Prostate gland (tissue), 2 donors: Measurements from ENCODE around the gene WDR59. TPM values are rescaled to one million over a fixed set of nuclear protein-coding genes. Genes with fewer than 3 reads are reported as not detected.

Source experiments
- DNase-seq: peaks from one replicate; pipeline ENCODE4 v3.0.0-alpha.2; 2019; ENCODE audit warnings: low spot score
- H3K27ac ChIP-seq, 2 donors: fragments of 200-600 bp; sonication (generic); 2 replicates each; pipeline ENCODE4 v1.5.1; 2017 to 2019
- H3K27me3 ChIP-seq: fragments of 200-600 bp; sonication (generic); replicated peaks from 2 replicates; pipeline ENCODE4 v1.5.1; 2019; ENCODE audit not compliant: insufficient read depth
- H3K36me3 ChIP-seq, 2 donors: fragments of 200-600 bp; sonication (generic); 1 replicate in 1 of 2; 2 replicates in 1 of 2; pipeline versions ENCODE4 v1.5.1 to v1.8.1; 2017 to 2019
- H3K4me1 ChIP-seq: fragments of 200-600 bp; sonication (generic); replicated peaks from 2 replicates; pipeline ENCODE4 v1.5.1; 2019
- H3K4me3 ChIP-seq, 2 donors: fragments of 200-600 bp; sonication (generic); 2 replicates each; pipeline ENCODE4 v1.5.1; 2017 to 2019
- H3K9me3 ChIP-seq: fragments of 200-600 bp; sonication (generic); 2 replicates; pipeline ENCODE4 v1.5.1; 2017
- POLR2A ChIP-seq: fragments of 450-650 bp; IDR thresholded peaks from one replicate; pipeline ENCODE4 v1.6.1; 2016; ENCODE audit warnings: antibody characterized with exemption, mild to moderate bottlenecking
- POLR2AphosphoS5 ChIP-seq: sonication (generic); formaldehyde crosslinking; IDR thresholded peaks from one replicate; pipeline ENCODE4 v1.6.1; 2017; ENCODE audit warnings: antibody characterized with exemption
- WGBS: methylation state at CpG from one replicate; pipeline ENCODE4 v1.1.5; 2018; 5-methylcytosine and 5-hydroxymethylcytosine counted together
- intact Hi-C: fragments of 100-400 bp; cut with DNase I; formaldehyde crosslinking; loops from one replicate; pipeline ENCODE4 v1.14.2; 2022
- total RNA-seq, 2 donors: library from RNA; depleted of rRNA; stranded (reverse); fragments of >200 nt; gene quantifications; one replicate each; pipeline ENCODE4 v1.1.0, GENCODE V29; 2016
- TF ChIP-seq, protein P1 (sequence below), 4 experiments: fragments of 200-600 bp in 2 of 4; fragments of 450-650 bp in 2 of 4; sonication (generic) in 2 of 4; IDR thresholded peaks; 1 replicate in 3 of 4; 2 replicates in 1 of 4; pipeline ENCODE4 v1.5.1; 2016 to 2019; ENCODE audit warnings: antibody characterized with exemption in 4 of 4, mild to moderate bottlenecking in 2 of 4, moderate library complexity in 2 of 4

The WDR59 gene, protein sequence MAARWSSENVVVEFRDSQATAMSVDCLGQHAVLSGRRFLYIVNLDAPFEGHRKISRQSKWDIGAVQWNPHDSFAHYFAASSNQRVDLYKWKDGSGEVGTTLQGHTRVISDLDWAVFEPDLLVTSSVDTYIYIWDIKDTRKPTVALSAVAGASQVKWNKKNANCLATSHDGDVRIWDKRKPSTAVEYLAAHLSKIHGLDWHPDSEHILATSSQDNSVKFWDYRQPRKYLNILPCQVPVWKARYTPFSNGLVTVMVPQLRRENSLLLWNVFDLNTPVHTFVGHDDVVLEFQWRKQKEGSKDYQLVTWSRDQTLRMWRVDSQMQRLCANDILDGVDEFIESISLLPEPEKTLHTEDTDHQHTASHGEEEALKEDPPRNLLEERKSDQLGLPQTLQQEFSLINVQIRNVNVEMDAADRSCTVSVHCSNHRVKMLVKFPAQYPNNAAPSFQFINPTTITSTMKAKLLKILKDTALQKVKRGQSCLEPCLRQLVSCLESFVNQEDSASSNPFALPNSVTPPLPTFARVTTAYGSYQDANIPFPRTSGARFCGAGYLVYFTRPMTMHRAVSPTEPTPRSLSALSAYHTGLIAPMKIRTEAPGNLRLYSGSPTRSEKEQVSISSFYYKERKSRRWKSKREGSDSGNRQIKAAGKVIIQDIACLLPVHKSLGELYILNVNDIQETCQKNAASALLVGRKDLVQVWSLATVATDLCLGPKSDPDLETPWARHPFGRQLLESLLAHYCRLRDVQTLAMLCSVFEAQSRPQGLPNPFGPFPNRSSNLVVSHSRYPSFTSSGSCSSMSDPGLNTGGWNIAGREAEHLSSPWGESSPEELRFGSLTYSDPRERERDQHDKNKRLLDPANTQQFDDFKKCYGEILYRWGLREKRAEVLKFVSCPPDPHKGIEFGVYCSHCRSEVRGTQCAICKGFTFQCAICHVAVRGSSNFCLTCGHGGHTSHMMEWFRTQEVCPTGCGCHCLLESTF
- 10 to 100 TPM; 38.5 to 62.6 TPM for total RNA-seq

DNA sequence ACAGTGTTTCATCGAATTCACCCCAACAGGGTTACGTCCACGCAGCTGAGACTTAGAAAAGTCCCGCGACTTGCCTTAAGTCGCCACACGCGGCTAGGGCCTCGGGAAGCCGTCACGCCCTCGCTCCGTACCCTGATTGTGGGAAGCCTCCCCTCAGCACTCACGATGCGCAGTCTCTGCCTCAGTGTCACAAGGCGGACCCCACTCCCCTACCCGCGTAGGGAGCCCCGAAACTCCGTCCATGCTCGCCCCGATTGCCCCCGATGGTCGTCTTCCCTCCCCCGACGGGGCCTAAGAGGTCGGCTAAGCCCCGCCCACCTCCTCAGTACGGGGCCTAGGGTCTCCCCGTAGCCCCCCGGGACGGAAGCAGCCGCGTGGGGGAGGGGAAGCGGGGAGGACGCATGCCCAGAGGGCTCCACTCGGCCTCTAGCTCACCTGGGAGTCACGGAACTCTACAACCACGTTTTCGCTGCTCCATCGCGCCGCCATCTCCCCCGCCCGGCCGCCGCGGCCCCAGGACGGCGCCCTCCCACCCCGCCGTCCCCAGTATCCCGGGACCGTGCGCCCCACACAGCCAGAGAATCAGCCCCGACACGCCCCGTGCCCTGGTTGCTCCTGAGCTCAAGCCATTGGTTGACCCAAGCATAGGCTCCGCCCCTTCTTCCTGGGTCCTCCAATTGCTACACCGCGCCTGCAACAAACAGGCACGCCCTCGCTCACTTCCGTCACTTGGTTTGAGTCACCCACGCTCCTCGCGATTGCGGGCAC is at the start of gene WDR59:
WDR59 (minus strand) TSS at position 595 of the 768 bp plus-strand sequence; CDS start at position 489, 106 bp downstream.
- under 1% methylated on average over 68 of the region's 68 CpGs for WGBS
- H3K4me1 ChIP-seq = no peaks in the 10 kb centered on the region
- no peaks in the 10 kb centered on the region for H3K9me3 ChIP-seq
- H3K27ac ChIP-seq = peak within 1 kb of the TSS; percentile 81
- intact Hi-C loops = no loop called here
- H3K4me3 ChIP-seq = peak within 1 kb of the TSS; percentile 94 to 96
- TF ChIP-seq POLR2A (peak; percentile 71), POLR2AphosphoS5 (peak; percentile 93)
- TF ChIP-seq, protein P1, sequence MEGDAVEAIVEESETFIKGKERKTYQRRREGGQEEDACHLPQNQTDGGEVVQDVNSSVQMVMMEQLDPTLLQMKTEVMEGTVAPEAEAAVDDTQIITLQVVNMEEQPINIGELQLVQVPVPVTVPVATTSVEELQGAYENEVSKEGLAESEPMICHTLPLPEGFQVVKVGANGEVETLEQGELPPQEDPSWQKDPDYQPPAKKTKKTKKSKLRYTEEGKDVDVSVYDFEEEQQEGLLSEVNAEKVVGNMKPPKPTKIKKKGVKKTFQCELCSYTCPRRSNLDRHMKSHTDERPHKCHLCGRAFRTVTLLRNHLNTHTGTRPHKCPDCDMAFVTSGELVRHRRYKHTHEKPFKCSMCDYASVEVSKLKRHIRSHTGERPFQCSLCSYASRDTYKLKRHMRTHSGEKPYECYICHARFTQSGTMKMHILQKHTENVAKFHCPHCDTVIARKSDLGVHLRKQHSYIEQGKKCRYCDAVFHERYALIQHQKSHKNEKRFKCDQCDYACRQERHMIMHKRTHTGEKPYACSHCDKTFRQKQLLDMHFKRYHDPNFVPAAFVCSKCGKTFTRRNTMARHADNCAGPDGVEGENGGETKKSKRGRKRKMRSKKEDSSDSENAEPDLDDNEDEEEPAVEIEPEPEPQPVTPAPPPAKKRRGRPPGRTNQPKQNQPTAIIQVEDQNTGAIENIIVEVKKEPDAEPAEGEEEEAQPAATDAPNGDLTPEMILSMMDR (IDR thresholded peaks at IDR 0.05) = no peak
- no peaks in the 10 kb centered on the region for H3K36me3 ChIP-seq
- H3K27me3 ChIP-seq = no peaks in the 10 kb centered on the region
- DNase-seq = peak; percentile 100

DNA sequence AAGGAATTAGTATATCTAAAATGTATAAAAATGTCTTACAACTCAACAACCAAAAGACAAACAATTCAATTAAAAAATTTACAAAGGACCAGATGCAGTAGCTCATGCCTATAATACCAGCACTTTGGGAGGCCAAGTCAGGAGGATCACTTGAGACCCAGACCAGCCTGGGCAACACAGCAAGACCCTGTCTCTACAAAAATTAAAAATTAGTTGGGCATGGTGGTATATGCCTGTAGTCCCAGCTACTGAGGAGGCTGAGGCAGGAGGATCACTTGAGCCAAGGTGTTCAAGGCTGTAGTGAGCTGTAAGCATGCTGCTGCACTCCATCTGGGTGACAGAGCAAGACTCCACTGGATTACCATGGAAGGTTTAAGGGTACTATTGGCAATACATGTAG is 47.7 kb upstream of the WDR59 start:
- no peak for DNase-seq

DNA sequence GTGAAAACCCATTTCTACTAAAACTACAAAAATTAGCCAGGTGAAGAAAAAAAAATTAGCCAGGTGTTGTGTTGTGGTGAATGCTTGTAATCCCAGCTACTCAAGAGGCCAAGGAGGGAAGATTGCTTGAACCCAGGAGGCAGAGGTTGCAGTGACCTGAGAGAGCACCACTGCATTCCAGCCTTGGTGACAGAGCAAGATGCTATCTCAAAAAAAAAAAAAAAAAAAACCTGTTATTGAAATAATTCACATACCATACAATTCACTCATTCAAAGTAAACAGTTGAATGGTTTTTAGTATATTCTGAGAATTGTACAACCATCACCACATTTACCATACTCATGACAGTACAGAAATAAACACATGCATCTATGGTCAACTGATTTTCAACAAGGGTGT is 44.9 kb upstream of the WDR59 start:
- TF ChIP-seq POLR2AphosphoS5 = no peak
- no peak for TF ChIP-seq POLR2A
- TF ChIP-seq, protein P1 (IDR thresholded peaks at IDR 0.05) = no peak
- Histone ChIP-seq H3K27ac (no peak overlapping the region), H3K27me3 (no peaks in the 10 kb centered on the region), H3K36me3 (no peaks in the 10 kb centered on the region), H3K4me1 (no peaks in the 10 kb centered on the region), H3K4me3 (no peak overlapping the region), H3K9me3 (no peaks in the 10 kb centered on the region)
- intact Hi-C loops = no loop called here
- DNase-seq = no peak

More for the DNA sequence above, 47.7 kb upstream of the WDR59 start:
- intact Hi-C loops = no loop called here
- no peak for TF ChIP-seq POLR2AphosphoS5
- TF ChIP-seq, protein P1 (IDR thresholded peaks at IDR 0.05) = no peak
- TF ChIP-seq POLR2A = no peak
- Histone ChIP-seq H3K4me3 (no peak overlapping the region), H3K27ac (no peak overlapping the region), H3K36me3 (no peaks in the 10 kb centered on the region), H3K4me1 (no peaks in the 10 kb centered on the region), H3K9me3 (no peaks in the 10 kb centered on the region), H3K27me3 (no peaks in the 10 kb centered on the region)

DNA sequence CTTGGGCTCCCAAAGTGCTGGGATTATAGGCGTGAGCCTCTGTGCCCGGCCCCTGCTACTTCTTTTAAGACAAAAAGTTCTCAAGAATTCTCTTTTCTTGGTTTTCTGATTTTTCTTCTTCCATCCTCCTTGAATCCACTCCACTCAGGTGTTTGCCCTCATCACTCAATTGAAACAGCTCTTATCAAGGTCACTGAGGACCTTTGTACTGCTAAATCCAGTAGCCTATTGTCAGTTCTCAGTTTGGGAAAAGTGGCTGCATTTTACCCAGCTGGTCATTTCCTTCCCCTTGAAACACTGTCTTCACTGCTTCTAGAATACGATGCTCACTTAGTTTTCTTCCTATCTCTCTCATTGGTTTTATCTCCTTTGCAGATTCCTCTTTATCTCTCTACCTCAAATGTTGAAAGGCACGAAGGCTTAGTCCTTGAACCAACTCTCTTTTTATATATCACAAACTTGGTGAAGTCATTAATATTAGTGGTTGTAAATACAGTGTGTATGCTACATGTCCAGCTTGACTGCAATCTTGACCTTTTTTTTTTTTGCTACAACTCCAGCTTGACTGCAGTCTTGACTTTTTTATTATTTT is 43.7 kb upstream of the WDR59 start:
- intact Hi-C loops = no loop called here
- WGBS = 93% methylated on average over 4 of the region's 4 CpGs
- no peak overlapping the region for H3K27ac ChIP-seq

More for the DNA sequence above, 43.7 kb upstream of the WDR59 start:
- no peak overlapping the region for H3K4me3 ChIP-seq
- H3K4me1 ChIP-seq = no peaks in the 10 kb centered on the region
- no peaks in the 10 kb centered on the region for H3K9me3 ChIP-seq
- TF ChIP-seq POLR2AphosphoS5 (no peak), POLR2A (no peak)
- TF ChIP-seq, protein P1 (IDR thresholded peaks at IDR 0.05) = no peak
- H3K27me3 ChIP-seq = no peaks in the 10 kb centered on the region
- no peak for DNase-seq
- no peaks in the 10 kb centered on the region for H3K36me3 ChIP-seq
